IPS-NIHi7 (cell line): ENCODE results near the gene IQSEC1.

Experiments used
- DNase-seq: peaks from one replicate; pipeline ENCODE4 v3.0.0; 2012; ENCODE audit warnings: mixed read lengths; ENCODE audit errors: extremely low spot score

Gene IQSEC1

GRCh38 chr3:12954891-12955650 is 118.2 kb downstream of the IQSEC1 start:
- no peak for DNase-seq

- no peak for DNase-seq
Observed at GRCh38 chr3:12954180-12954579, 119.0 kb downstream of the IQSEC1 start.

GRCh38 chr3:12953201-12953995 is 119.8 kb downstream of the IQSEC1 start:
- no peak for DNase-seq

- no peak for DNase-seq
Observed at GRCh38 chr3:12952343-12953200, 120.7 kb downstream of the IQSEC1 start.

GRCh38 chr3:12948891-12949711 is 124.1 kb downstream of the IQSEC1 start:
- no peak for DNase-seq

GRCh38 chr3:12948371-12948770 is 124.9 kb downstream of the IQSEC1 start:
- no peak for DNase-seq

GRCh38 chr3:12947504-12948369 is 125.5 kb downstream of the IQSEC1 start:
- peak; percentile 59 for DNase-seq

GRCh38 chr3:12946649-12947316 is 126.4 kb downstream of the IQSEC1 start:
- no peak for DNase-seq

- no peak for DNase-seq
Observed at GRCh38 chr3:12946251-12946648, 127.0 kb downstream of the IQSEC1 start.

GRCh38 chr3:12944849-12945248 is 128.4 kb downstream of the IQSEC1 start:
- DNase-seq = peak; percentile 42

- no peak for DNase-seq
Observed at GRCh38 chr3:12944413-12944812, 128.8 kb downstream of the IQSEC1 start.

- DNase-seq = no peak
Observed at GRCh38 chr3:12943124-12944021, 129.9 kb downstream of the IQSEC1 start.

- no peak for DNase-seq
Observed at GRCh38 chr3:12941495-12942023, 131.7 kb downstream of the IQSEC1 start.

GRCh38 chr3:12940854-12941253 is 132.4 kb downstream of the IQSEC1 start:
- DNase-seq = no peak

GRCh38 chr3:12939137-12939536 is 134.1 kb downstream of the IQSEC1 start:
- no peak for DNase-seq

- no peak for DNase-seq
Observed at GRCh38 chr3:12938258-12938711, 134.9 kb downstream of the IQSEC1 start.

GRCh38 chr3:12935861-12936830 is 137.1 kb downstream of the IQSEC1 start:
- DNase-seq = no peak
